GM18861 (cell line): ENCODE results near the gene MMD2.

Experiments
- ATAC-seq: cut with Tn5 transposase; IDR thresholded peaks from one replicate; pipeline ENCODE4 v1.9.1; 2021; ENCODE audit not compliant: unreplicated experiment

MMD2 gene

DNA sequence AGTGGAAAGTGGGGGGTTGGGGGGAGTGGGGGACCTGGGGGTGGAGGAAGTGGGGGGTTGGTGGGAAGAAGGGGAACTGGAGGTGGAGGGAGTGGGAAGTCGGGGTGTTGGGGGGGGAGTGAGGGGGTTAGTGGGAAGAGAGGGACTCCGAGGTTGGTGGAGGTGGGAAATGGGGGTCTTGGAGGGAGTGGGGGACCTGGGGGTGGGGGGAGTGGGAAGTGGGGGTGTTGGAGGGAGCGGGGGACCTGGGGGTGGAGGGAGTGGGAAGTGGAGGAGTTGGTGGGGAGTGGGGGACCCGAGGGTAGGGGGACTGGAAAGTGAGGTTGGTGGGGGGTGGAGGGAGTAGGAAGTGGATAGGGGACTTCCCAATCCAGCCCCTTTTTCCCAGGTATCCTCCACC lies 906 bp upstream of the MMD2 start:
- ATAC-seq: no peak

DNA sequence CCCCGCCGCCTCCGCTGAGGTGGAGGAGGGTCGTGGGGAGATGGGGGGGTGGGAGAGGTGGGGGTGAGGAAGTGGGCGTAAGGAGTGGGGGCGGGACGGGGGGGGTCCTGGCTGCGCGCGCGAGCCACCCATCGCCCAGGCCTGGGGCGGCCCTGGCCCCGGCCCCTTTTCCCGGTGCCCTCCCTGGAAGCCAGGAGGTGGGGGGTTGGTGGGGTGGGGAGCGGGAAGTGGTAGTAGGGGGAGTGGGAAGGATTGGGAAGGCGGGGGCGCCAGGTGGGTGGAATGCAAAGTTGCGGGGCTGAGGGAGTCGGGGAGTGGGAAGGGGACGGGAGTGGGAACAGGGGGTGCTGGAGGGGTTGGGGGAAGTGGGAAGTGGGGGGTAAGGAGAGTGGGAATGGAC lies 319 bp upstream of the MMD2 start:
- ATAC-seq: no peak

DNA sequence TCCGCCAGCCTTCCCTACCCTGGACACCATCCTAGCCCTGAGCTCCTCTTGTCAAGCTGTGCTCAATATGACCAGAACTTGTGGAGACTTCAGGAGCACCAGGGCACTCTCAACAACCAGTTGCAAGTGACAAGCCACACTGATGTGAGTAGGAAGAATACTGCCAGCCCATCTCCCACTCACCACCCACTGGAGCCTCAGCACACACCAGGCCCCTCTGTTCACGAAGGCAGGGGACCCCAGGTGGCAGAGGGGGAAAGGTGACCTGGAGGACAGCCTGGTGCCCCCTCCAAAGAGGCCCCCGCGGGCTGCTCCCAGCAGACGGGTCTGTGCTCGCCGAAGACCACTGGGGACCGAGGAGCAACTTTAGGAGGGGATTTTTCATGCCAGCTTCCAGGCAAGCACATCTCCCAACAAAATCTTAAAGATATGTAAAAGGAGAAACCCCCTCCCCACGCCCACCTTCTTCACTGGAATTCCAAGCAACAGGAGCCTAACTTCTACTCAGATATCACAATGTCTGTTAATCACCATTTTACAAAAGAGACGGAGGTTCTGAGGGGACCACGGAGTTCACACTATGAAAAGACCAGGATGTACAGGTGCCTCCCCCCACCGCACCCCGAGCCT lies 1.0 kb downstream of the MMD2 start:
- ATAC-seq: no peak

DNA sequence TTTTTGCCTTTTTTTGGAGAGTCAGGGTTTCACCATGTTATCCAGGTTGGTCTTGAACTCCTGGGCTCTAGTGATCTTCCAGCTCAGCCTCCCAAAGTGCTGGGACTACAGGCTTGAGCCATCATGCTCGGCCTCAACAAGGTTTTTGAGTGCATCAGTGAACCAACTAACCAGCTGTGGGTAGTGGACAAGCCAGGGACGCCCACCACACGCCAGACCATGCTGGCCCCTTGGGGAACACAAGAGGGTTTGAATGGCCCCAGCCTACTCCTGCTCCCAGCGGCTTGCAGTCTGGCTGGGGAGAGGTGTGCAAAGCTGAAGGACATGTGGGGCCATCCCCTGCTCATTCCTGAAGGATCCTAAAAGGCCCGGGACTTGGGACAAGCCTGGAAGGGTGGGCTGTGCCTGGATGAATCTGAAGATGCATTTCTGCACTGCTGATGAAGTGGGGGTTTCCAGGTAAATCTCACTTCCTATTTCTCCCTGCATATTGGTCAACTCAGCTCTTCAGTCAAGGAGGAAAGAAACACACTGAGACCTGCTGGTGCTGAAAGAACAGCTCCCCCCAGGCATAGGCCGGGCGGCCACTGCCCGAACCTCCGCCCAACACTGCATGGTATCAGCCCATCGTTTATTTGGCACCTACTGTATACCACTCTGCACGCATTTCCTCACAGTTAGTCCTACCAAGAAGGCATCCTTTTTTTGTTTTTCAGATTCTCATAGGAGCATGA lies 6.9 kb downstream of the MMD2 start:
- ATAC-seq: peak; percentile 56

DNA sequence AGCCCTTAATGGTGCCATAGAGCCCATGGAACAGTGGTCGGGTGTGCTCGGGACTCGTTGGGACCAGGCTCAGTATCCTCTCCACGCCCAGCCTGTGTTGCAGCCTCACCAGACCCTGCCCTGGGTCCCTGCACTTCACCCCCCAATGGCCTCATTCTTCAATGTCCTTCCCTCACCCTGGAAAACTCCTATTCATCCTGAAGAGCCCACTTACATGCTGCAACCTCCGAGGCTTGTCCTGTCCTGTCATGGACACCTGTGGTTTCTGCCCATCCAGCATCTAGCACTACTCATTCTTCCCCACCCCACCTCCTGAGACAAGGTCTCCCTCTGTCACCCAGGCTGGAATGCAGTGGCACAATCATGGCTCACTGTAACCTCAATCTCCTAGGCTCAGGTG lies 7.7 kb downstream of the MMD2 start:
- no peak for ATAC-seq

DNA sequence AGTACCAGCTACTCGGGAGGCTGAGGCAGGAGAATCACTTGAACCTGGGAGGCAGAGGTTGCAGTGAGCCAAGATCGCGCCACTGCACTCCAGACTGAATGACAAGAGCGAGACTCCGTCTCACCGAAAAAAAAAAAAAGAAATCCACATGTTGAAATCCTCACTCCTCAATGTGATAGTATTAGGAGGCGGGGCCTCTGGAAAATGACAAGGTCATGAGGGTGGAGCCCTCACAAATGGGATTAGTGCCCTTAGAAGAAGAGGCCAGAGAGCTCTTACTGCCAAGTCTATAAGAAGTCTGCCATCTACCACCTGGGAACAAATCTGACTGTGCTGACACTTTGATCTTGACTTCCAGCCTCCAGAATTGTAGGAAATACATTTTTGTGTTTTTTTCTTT lies 10.6 kb downstream of the MMD2 start:
- ATAC-seq: no peak

DNA sequence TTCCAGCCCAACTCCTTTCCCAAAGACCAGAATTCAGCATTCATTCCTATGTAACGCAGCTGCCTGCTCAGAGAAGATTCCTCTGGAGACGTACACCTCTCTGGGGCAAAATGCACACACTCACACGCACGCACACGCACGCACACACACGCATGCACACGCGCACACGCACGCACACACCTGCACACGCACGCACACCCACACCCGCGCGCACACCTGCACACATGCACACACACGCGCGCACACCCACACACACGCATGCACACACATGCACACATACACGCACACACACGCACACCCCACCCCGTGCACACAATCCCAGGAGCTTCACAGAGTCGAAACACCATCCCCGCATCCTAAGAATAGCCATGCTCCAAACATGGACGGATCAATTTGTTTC lies 13.0 kb downstream of the MMD2 start:
- ATAC-seq: no peak

DNA sequence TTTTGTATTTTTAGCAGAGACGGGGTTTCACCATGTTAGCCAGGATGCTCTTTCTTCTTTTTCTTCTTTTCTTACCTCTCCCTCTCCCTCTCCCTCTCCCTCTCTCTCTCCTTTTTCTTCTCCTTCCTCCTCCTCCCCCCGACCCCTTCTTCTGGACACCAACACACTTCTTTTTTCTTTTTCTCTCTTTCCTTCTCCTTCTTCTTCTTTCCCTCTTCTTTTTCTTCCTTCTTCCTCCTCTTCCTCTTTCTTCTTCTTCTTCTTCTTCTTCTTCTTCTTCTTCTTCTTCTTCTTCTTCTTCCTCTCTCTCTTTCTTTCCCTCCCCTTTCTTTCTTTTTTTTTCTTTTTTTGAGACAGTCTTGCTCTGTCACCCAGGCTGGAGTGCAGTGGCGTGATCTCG lies 14.0 kb downstream of the MMD2 start:
- ATAC-seq: no peak

DNA sequence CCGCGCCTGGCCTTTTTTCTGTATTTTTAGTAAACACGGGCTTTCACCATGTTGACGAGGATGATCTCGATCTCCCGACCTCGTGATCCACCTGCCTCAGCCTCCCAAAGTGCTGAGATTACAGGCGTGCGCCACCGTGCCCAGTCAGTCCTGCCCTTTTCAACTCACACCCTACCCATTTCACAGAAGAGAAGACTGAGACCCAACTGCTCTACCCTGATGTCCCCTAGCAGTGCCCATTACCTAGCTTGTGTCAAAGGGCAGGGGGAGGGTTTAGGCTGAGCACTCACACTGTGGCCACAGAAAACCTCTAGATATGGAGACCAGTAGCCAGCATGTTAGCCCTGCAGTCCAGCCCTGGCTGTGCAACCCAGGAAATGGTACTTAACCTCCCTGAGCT lies 15.7 kb downstream of the MMD2 start:
- no peak for ATAC-seq

DNA sequence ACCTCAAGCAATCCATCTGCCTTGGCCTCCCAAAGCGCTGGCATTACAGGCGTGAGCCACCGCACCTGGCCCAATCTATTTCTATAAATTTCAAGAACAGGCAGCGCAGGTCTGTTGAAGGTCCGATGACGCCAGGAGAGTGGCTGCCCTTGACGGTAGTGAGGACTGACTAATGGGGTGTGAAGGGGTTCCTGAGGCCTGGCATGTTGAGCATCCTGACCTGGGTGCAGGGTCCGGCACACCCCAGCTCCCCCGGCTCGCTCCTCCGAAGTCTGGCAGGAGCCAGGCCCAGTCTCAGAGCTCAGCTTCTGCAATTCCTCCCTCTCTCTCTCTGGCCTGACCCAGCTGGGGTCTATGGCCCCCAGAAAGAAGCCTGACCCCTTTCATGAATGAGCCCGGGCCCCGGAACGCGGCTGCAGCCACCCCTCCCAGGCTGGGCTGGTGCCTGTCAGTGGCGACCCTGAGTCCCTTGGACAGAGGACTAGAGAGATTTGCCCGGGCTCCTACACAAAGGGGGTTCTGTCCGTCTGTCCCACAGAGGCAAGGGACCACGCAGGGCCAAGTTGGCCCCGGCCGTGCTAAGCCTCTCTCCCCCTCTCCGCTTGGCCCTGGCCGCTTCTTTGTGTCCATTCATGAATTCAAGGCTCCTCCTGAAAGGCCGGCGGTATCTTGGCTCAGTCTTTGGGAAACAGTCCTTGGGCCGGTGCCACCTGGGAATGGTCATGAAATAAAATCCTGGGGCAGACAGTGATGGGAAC lies 18.8 kb downstream of the MMD2 start:
- ATAC-seq: no peak

DNA sequence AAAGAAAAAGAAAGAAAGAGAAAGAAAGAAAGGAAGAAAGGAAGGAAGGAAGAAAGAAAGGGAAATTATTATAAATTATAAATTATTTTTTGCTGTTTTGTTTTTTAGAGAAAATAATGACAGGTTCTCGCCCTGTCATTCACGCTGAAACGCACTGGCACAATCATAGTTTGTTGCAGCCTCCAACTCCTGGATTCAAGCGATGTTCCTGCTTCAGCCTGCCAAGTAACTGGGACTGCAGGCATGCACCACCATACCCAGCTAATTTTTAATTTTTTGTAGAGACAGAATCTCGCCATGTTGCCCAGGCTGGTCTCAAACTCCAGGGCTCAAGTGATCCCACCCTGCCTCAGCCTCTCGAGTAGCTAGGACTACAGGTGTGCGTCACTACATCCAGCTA lies 21.6 kb downstream of the MMD2 start:
- no peak for ATAC-seq

DNA sequence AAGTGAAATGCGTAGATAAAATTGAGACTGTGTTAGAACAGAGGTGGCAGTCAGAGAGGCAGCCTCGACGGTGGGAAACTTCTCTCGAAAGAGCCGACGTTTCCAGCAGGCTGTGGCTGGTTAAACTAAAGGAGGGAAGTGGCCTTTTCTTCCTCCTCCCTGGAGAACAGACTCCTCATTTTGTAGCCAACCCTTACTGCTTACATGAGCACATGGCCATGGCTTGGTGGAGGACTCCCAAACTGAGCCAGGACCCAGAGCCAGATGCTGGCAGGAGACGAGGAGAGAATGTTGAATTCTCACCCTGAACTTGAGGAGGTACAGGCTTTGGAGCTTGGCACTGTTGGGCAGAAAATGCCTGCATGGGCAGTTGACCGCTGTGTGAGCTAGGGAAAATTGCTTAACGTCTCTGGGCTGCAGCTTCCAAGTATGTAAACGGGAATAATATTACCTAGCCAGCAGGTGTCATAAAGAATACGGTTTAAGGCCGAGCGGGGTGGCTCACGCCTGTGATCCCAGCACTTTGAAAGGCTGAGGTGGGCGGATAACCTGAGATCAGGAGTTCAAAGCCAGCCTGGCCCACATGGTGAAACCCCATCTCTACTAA lies 24.5 kb downstream of the MMD2 start:
- no peak for ATAC-seq

DNA sequence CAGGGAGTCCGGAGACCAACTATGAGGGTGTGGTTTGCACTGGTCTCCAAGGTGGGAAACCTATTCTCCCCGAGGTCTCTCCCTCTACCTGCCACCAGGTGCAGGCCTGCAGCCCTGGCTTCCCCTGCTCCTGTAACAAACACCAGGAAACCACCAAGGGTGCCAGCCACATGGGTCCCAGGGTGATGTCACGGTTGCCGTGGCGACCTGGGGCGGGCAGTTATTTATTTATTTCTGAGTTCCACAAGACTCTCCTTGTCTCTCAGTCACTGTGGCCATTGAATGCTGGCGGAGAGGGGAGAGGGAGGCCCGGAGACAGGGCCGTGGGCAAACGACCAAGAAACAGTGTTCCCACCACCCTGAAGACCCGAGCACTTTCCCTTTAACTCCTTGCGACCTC lies 27.0 kb downstream of the MMD2 start:
- no peak for ATAC-seq

DNA sequence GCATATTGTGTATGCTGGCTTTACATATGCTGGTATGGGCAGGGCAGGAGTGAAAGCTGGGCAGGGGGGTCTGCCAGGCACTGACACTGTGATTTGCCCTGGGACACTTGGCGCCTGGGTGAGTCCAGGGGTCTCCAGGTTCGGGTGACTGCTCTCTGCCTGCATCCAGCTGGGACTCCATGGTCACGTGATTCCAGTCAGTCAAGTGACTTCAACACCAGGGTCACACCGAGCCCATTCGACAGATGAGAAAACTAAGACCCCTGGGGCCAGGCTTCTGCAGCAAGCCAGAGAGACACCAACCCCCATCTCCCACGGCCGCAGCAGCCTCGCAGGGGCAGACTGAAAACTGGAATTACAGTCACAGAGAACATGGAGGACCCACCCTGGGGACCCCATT lies 30.0 kb downstream of the MMD2 start:
- no peak for ATAC-seq

DNA sequence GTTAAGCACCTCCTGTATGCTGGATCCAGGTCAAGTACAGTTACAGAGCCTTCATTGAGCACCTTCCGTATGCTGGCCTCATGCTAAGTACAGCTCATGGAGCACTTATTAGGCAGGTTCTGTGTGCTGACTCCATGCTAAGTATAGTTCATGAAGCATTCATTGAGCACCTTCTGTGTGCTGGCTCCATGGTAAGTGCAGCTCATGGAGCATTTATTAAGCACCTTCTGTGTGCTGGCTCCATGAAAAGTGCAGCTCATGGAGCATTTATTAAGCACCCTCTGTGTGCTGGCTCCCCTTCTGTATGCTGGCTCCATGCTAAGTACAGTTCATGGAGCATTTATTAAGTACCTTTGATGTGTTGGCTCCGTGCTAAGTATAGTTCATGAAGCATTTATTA lies 30.5 kb downstream of the MMD2 start:
- no peak for ATAC-seq

DNA sequence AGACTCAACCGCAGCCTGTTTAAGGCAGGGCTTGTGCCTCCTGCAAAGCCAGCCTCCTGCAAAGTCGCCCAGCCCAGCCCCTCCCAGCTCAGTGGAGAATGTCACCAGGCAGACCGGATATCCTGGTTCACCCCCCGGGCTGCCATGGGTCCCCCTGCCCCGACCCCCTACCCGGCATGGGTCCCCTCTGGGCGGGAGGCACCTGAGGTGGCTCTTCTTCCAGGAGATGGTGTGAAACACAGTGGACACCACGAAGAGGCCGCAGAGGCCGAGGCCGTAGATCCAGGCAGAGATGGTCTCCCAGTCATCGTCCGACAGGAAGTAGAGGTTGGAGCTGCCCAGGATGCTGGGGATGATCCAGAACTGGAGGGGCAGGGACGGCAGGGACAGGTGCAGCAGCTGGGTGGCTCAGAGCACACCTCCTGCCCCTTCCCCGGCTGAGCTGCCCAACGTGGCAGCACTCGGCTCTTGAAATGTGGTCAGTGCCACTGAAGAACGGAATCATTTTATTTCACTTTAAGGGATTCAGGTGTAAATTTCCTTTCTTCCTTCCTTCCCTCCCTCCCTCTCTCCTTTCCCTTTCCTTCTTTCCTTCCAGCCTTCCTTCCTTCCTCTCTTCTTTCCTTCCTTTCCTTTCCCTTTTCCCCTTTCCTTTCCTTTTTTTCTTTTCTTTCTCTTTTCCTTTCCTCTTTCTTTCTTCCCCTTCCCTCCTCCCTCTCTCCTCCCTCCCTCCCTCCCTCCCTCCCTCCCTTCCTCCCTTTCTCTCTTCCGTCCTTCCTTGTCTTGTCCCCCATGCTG lies 38.8 kb downstream of the MMD2 start:
- no peak for ATAC-seq

DNA sequence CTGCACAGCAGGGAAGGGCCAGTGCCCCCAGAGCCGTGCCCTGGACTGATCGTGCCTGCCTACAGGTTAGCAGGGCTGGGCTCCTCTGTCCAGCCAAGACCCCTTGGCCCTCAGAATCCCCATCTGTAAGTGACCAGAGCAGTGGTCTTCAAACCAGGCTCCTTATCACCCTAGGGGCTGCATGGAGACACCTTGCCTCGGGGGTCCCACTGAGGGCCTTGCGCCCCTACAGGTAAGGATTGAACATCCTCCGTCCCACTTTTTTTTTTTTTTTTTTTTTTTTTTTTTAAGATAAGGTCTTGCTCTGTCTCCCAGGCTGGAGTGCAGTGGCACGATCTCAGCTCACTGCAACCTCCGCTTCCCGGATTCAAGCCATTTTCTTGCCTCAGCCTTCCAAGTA lies 42.9 kb downstream of the MMD2 start:
- ATAC-seq: no peak

DNA sequence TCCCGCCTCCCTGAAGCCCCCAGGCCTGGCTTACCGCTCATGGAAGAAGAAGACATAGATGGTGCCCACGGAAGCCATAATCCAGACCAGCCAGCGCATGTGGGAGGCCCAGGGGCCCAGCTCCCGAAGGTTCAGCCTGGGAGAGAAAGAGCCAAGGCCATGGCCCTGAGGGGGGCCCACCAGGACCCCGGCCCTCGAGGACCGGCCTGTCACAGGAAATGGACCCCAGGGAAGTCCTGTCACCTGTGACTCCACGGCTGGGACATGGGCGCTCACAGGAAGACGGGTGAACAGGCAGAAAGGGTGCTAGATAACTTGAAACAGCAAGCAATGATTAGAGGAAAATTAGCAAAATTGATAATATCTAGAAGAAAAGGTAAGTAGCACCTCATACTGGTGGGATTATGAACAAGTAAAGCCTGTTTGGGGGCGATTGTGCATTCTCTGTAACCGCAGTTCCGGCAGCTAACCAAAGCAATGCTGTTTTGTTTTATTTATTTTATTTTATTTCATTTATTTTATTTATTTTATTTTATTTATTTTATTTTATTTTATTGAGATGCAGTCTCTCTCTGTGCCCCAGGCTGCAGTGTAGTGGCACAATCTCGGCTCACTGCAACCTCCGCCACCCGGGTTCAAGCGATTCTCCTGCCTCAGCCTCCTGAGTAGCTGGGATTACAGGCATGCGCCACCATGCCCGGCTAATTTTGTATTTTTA lies 47.7 kb downstream of the MMD2 start:
- no peak for ATAC-seq

DNA sequence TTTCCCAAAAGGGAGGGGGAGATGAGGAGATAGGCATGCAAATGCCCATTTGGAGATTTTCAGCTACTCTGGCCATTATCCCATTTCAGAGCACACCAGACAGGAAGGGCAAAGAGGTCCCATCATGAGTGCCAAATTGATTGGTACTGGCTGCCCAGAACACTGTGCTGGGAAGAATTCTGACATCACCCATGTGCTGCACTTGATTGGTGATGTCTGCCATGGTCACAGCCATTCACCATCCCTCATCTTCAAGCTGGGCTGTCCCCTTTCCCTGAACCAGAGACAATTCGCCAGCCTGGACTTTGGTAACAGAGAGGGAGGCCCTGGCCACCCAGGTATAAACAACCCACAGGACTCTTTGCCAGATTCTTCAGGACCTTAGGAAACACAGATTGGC lies 52.3 kb downstream of the MMD2 start:
- no peak for ATAC-seq

DNA sequence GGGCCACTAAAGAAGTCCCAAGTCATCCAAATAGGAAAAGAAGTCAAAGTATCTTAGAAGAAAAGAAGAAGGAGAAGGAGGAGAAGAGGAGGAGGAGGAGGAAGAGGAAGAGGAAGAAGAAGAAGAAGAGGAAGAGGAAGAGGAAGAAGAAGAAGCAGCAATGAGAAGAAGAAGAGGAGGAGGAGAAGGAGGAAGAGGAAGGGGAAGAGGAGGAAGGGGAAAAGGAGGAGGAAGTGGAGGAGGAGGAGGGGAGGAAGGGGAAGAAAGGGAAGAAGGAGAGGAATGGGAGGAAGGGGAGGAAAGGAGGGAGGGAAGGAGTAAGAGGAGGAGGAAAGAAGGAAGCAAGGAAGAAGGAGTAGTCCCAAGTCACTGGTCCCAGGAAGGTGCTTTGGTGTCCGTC lies 53.8 kb downstream of the MMD2 start:
- ATAC-seq: no peak
